Measurements from ENCODE around the gene ADAMTS20. TPM values are rescaled to one million over a fixed set of nuclear protein-coding genes. Genes with fewer than 3 reads are reported as not detected.
"Not testable (repeated sequence)": the region's sequence is repeated elsewhere in the genome, so short reads cannot be mapped to it uniquely, and the experiment has no call there.

Gene ADAMTS20
- total RNA-seq, 1 donor from 2014 or later, result 2.1 TPM

DNA sequence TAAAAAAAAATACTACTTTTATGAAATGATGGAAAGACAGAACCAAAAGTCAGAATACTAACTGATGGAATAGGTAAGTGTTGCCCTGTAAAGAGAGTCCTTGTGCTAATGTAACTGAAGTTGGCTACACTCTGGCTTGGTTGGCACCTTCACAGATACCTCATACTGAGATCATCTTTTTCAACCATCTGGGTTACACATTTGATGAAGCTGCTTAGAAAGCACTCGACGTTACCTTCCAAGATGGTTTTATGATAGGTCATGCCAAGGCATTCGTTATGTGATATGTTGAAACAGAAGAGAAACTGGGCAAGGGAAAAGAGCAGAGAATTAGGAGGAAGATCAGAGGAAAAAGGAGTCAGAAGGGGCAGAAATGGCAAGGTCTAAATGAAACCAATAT lies 203.8 kb downstream of the ADAMTS20 start:
- Mint-ChIP-seq H3K4me3 (no peak overlapping the region), H3K27me3 (ENCODE audit: low read depth) (no peaks in the 10 kb centered on the region), H3K27ac (no peak overlapping the region), H3K4me1 (peaks cover 7% of the 10 kb centered on the region), H3K9me3 (peaks cover 17% of the 10 kb centered on the region), H3K36me3 (peaks cover 13% of the 10 kb centered on the region)
- no peak for DNase-seq (ENCODE audit: low spot score in 2 of 2, unreplicated experiment in 2 of 2)
- TF ChIP-seq, protein P1, sequence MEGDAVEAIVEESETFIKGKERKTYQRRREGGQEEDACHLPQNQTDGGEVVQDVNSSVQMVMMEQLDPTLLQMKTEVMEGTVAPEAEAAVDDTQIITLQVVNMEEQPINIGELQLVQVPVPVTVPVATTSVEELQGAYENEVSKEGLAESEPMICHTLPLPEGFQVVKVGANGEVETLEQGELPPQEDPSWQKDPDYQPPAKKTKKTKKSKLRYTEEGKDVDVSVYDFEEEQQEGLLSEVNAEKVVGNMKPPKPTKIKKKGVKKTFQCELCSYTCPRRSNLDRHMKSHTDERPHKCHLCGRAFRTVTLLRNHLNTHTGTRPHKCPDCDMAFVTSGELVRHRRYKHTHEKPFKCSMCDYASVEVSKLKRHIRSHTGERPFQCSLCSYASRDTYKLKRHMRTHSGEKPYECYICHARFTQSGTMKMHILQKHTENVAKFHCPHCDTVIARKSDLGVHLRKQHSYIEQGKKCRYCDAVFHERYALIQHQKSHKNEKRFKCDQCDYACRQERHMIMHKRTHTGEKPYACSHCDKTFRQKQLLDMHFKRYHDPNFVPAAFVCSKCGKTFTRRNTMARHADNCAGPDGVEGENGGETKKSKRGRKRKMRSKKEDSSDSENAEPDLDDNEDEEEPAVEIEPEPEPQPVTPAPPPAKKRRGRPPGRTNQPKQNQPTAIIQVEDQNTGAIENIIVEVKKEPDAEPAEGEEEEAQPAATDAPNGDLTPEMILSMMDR (IDR thresholded peaks at IDR 0.05; ENCODE audit: unreplicated experiment), result no peak

- DNase-seq (ENCODE audit: low spot score in 2 of 2, unreplicated experiment in 2 of 2), result no peak
- TF ChIP-seq, protein P1 (IDR thresholded peaks at IDR 0.05; ENCODE audit: unreplicated experiment), result no peak
- peaks cover 19% of the 10 kb centered on the region for H3K9me3 Mint-ChIP-seq
- no peak overlapping the region for H3K27ac Mint-ChIP-seq
- H3K4me1 Mint-ChIP-seq, result peaks cover 7% of the 10 kb centered on the region
- no peaks in the 10 kb centered on the region for H3K27me3 Mint-ChIP-seq (ENCODE audit: low read depth)
- H3K36me3 Mint-ChIP-seq, result peaks cover 13% of the 10 kb centered on the region
- H3K4me3 Mint-ChIP-seq, result no peak overlapping the region
These were observed 205.0 kb downstream of the ADAMTS20 start for GRCh38 chr12:43347026-43347425.

GRCh38 chr12:43345023-43345422 lies 207.0 kb downstream of the ADAMTS20 start:
- no peak overlapping the region for H3K4me3 Mint-ChIP-seq
- H3K9me3 Mint-ChIP-seq, result peaks cover 19% of the 10 kb centered on the region
- peaks cover 7% of the 10 kb centered on the region for H3K4me1 Mint-ChIP-seq
- peaks cover 13% of the 10 kb centered on the region for H3K36me3 Mint-ChIP-seq
- DNase-seq (ENCODE audit: low spot score in 2 of 2, unreplicated experiment in 2 of 2), result no peak
- H3K27ac Mint-ChIP-seq, result no peak overlapping the region
- TF ChIP-seq, protein P1 (IDR thresholded peaks at IDR 0.05; ENCODE audit: unreplicated experiment), result no peak
- no peaks in the 10 kb centered on the region for H3K27me3 Mint-ChIP-seq (ENCODE audit: low read depth)

GRCh38 chr12:43341785-43342313 lies 210.2 kb downstream of the ADAMTS20 start:
- not testable (repeated sequence) for DNase-seq (ENCODE audit: low spot score in 2 of 2, unreplicated experiment in 2 of 2)
- H3K36me3 Mint-ChIP-seq, result peaks cover 13% of the 10 kb centered on the region
- peaks cover 27% of the 10 kb centered on the region for H3K4me1 Mint-ChIP-seq

DNA sequence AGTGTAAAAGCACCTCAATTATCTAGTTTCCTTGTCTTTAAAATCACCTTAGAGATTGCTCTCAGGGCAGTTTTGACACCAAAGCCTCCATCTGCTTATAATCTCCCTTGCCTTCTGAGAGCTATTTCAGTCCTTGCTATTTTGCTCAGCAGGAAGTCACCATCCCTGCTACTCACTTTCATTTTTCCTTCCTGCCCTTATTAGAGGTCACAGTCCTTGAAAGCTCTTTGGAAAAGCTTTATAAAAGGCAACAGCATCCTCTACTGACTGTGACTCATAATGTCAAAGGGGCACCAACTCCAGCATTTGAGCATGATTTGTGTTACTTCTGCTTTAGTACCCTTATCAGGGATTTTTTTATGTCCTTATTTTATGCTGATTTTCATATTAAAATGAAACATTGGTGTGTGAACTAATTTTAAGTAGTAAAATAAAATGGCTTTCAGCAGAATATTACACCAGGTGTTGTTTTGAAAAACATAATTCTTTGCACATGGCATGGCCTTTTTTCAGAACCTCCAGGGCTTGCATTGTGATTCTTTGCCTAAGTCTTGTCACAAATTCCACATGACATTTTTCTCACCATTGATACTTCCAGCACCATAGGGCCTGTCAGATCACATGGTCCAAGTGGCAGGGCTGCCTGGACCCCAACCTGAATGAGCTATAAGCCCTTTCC lies 213.0 kb downstream of the ADAMTS20 start:
- no peak for DNase-seq (ENCODE audit: low spot score in 2 of 2, unreplicated experiment in 2 of 2)
- no peaks in the 10 kb centered on the region for H3K36me3 Mint-ChIP-seq
- TF ChIP-seq, protein P1 (IDR thresholded peaks at IDR 0.05; ENCODE audit: unreplicated experiment), result no peak
- H3K4me3 Mint-ChIP-seq, result no peak overlapping the region
- no peaks in the 10 kb centered on the region for H3K27me3 Mint-ChIP-seq (ENCODE audit: low read depth)
- H3K9me3 Mint-ChIP-seq, result peaks cover 7% of the 10 kb centered on the region
- H3K4me1 Mint-ChIP-seq, result peaks cover 32% of the 10 kb centered on the region
- H3K27ac Mint-ChIP-seq, result peak overlapping the region; percentile 27

More at GRCh38 chr12:43341785-43342313, 210.2 kb downstream of the ADAMTS20 start:
- H3K27ac Mint-ChIP-seq; H3K27me3 Mint-ChIP-seq (ENCODE audit: low read depth); H3K4me3 Mint-ChIP-seq: not testable (repeated sequence)
- peaks cover 19% of the 10 kb centered on the region for H3K9me3 Mint-ChIP-seq

GRCh38 chr12:43337571-43338444 lies 214.2 kb downstream of the ADAMTS20 start:
- no peak for DNase-seq (ENCODE audit: low spot score in 2 of 2, unreplicated experiment in 2 of 2)
- TF ChIP-seq, protein P1 (IDR thresholded peaks at IDR 0.05; ENCODE audit: unreplicated experiment), result no peak
- peaks cover 43% of the 10 kb centered on the region for H3K4me1 Mint-ChIP-seq

More at GRCh38 chr12:43337571-43338444, 214.2 kb downstream of the ADAMTS20 start:
- Mint-ChIP-seq H3K9me3 (no peaks in the 10 kb centered on the region), H3K27ac (peak overlapping the region; percentile 74), H3K27me3 (ENCODE audit: low read depth) (no peaks in the 10 kb centered on the region), H3K36me3 (no peaks in the 10 kb centered on the region), H3K4me3 (no peak overlapping the region)
